GM19397 (cell line): ENCODE data around the gene SAE1.

ENCODE experiments used
- ATAC-seq: cut with Tn5 transposase; IDR thresholded peaks from one replicate; pipeline ENCODE4 v1.9.1; 2021; ENCODE audit warnings: mild to moderate bottlenecking, moderate library complexity; ENCODE audit not compliant: unreplicated experiment

Gene SAE1

GRCh38 chr19:47157431-47158321 lies 27.0 kb downstream of the SAE1 start:
- ATAC-seq: no peak

GRCh38 chr19:47158367-47158791 lies 27.7 kb downstream of the SAE1 start:
- ATAC-seq: no peak

GRCh38 chr19:47158879-47159503 lies 28.4 kb downstream of the SAE1 start:
- ATAC-seq: no peak

GRCh38 chr19:47161876-47162489 lies 31.3 kb downstream of the SAE1 start:
- ATAC-seq: no peak

DNA sequence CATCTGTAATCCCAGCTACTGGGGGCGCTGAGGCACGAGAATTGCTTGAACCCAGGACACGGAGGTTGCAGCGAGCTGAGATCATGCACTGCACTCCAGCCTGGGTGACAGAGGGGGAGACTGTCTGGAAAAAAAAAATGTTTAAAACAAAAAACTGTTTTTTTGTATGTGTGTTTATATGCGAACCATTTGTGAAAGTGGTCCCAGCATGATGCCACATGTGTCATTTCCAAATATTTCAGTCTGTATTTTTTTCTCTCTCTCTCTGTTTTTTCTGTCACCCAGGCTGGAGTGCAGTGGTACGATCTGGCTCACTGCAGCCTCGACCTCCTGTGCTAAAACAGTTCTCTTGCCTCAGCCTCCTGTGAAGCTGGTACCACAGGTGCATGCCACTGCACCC lies 37.4 kb downstream of the SAE1 start:
- no peak for ATAC-seq

- no peak for ATAC-seq
These were observed 42.2 kb downstream of the SAE1 start for GRCh38 chr19:47172666-47173455.

DNA sequence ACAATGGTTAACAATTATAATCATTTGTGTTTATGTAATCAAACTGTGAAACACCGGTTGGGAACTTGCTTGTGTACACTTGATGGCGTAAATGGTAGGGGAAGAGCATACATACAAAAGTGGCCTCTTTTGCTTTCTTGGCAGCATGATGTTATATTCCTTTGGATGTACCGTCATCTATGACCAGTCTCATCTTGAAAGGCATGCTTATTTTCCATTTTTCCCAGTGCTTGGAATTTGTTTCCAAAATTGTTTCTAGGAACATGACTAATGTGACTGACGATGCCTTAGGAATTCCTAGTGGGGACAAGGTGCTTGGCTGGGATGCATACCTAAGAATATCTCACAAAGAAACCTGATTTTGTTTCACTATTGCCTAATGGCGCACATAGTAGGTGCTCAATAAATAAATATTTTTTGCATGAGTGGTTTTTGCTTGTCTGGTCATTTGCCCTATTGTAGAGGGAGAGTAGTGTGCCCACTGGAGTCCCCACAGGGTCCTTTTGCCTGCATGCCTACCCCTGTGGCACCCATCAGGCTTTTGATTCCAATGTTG lies 45.5 kb downstream of the SAE1 start:
- no peak for ATAC-seq

GRCh38 chr19:47176627-47177090 lies 46.0 kb downstream of the SAE1 start:
- ATAC-seq: no peak

- ATAC-seq: no peak
These were observed 49.1 kb downstream of the SAE1 start for GRCh38 chr19:47179653-47180310.

- no peak for ATAC-seq
These were observed 53.0 kb downstream of the SAE1 start for GRCh38 chr19:47183601-47184000.

GRCh38 chr19:47186446-47187334 lies 56.1 kb downstream of the SAE1 start:
- ATAC-seq: peak; percentile 83

GRCh38 chr19:47187335-47187655 lies 56.7 kb downstream of the SAE1 start:
- no peak for ATAC-seq

DNA sequence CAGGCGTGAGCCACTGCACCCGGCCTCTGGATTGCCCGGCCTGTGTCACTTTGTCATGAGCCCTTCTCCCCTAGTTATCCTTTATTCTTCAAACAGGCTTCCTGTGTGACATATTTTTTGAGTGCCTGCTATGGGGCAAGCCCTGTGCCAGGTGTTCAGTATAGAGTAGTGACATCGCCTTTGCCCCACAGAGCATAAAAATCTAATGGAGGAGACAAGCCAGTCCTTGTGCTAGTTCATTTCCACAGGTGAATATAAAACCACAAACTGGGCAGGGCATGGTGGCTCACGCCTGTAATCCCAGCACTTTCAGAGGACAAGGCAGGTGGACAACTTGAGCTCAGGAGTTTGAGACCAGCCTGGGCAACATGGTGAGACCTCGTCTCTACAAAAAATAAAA lies 57.2 kb downstream of the SAE1 start:
- no peak for ATAC-seq

DNA sequence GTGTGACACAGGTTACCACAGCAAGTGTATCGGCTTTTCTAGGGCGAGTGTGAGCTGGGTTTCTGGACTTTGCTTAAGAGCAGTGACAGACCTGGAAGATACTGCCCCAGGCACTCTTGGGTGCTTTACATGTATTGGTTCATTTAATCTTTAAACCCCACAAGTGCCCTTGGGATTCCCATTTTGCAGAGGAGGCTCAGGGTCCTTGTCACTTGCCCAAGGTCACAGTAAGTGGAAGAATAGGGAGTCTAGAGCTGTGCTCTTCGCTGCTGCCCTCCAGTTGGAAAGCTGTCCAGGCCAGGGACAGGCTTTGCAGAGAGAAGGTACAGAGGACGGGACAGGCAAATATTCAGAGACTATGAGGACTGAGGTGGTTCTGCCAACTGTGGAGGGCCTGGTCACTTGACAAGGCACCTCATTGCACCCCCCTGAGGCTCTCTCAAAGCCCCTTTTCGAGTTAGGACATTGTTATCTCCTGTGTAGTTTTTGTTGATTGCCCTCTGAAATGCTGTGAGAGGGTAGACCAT lies 57.9 kb downstream of the SAE1 start:
- ATAC-seq: no peak

DNA sequence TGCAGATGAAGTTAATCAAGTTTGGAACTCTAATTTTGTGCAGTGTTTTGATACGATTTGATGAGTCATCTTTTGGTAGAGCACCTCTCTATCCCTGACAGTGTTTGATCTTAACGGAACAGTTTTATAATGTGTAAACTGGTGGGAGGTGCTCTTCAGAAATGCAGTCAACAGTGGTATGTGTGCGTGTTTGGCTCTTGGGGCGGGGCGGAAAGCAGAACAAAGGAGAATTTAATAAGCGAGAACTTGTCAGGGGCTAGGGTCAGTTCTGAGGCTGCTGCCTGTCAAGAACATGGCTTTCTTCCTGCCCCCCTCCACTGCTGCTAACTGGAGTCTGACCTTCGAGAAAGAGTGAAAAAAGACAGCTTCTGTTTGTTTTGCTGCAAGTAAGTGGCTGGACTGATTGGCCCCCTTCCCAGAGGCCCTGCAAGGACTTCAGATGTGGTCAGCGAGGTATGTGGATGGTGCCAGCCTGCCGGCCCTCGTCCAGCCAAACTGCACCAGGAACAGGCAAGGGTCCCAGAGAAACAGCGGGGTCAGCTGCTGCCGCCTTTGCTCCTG lies 59.6 kb downstream of the SAE1 start:
- ATAC-seq: no peak

- no peak for ATAC-seq
These were observed 64.8 kb downstream of the SAE1 start for GRCh38 chr19:47195434-47195833.

- no peak for ATAC-seq
These were observed 66.5 kb downstream of the SAE1 start for GRCh38 chr19:47197141-47197540.

DNA sequence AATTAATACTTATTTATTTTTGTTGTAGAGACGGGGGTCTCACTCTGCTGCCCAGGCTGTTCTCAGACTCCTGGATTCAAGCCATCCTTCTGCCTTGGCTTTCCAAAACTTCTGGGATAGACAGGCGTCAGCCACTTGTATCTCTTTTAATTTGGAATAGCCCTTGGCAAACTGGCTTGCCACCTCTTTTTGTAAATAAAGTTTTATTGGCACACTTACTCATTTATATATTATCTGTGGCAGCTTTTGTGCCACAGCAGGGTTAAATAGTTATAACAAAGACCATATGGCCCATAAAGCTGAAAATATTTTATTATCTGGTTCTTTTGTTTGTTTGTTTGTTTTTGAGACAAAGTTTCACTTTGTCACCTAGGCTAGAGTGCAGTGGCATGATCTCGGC lies 69.9 kb downstream of the SAE1 start:
- no peak for ATAC-seq

- ATAC-seq: no peak
These were observed 72.6 kb downstream of the SAE1 start for GRCh38 chr19:47203254-47203653.
